ENCODE results near the gene KLF9.
"Not testable (repeated sequence)": the region's sequence is repeated elsewhere in the genome, so short reads cannot be mapped to it uniquely, and the experiment has no call there.

The KLF9 gene

DNA sequence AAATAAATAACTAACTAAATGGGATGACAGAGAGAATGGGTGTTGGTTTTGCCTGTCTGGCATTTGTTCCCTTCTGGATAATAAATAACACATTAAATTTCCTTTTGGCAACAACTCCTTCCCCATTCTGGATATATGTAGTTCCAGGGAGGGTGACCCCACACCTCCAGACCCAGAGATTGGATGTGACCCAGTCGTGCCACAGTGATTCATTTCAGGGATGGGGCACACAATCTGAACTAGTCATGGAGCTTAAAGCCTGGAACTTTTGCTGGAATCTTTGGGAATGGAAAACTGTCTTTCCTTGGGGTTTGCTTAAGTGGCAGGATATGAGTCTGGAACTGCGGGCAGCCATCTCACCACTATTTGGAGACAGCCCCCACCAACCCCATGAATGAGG, 11.3 kb downstream of the KLF9 start:
- DNase-seq = no peak

DNA sequence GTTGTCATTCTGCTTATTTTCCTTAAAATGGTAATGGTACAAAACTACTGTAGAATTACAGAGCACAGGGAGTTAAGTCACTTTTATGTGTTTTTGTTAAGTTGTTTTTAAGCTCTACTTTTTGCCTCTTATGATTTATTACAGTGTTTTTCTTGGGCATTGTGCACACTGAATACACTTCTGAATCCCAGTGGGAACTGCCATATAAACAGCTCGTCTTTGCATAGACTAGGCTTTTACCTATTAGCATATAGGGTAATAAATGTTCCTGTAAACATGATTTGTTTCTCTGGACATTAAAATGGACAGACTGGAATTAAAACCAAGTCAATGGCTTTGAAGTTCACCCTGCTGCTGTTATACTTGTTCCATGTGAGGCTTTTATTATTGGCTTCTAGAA, 12.2 kb downstream of the KLF9 start:
- DNase-seq = no peak

DNA sequence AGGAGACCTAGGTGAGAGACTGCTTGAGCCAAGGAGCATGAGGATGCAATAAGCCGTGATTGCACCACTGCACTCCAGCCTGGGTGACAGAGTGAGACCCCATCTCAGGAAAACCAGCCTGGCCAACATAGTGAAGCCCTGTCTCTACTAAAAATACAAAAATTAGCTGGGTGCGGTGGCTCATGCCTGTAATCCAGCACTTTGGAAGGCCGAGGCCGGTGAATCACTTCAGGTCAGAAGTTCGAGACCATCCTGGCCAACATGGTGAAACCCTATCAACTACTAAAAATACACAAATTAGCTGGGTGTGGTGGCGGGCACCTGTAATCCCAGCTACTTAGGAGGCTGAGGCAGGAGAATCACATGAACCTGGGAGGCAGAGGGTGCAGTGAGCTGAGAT, 13.2 kb downstream of the KLF9 start:
- DNase-seq = not testable (repeated sequence)

DNA sequence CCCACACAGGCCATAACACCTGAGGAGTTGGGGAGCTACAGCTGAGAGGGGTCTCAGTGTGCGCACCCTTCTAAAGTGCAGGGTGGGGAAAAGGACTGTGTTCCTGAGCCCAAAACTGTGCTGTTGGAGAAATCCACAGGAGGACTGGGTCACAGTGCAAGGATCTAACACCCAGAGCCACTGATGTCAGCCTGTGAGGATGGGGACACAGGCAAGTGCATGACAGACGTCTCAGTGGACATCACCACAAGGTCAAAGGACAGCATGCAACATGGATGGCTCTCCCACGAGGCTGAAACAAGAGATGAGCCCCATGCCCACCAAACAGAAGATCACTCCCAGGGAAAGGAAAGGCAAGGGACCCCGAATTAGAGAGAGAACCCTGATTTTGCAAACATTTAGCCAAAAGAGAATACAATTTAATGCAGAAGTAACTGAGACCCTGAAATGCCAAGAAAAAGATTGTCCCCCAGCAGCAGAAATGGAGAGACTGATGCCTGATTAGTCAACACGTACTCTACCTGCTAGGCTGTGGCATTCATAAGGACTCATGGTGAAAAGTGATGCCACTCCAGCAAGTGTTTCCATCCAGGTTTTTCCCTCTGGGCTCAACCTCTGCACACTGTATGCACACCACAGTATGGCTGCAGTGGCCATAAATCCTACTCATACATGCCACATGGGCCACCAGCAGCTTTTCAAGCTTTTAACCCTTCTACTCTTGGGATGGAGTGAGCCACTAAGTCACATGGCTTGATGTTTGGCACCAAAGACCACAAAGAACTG, 14.2 kb downstream of the KLF9 start:
- no peak for DNase-seq

DNA sequence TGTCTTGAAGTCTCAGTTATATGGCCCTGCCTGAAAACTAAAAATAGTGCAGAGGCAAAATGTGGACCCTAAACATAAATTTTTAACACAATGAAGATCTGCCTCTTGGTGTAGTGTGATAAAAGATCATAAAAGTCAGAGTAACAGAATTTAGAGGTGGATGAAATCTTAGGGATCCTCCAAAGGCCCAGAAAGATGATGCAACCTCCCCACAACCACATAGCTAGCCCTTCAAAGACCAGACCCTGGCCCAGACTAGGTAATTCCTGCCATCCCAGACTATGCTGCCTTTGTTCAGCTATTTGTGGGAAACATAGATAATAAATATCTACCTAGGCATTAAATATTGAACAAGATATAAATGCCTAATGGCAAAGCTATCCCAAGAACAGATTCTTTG, 15.3 kb downstream of the KLF9 start:
- DNase-seq = no peak

DNA sequence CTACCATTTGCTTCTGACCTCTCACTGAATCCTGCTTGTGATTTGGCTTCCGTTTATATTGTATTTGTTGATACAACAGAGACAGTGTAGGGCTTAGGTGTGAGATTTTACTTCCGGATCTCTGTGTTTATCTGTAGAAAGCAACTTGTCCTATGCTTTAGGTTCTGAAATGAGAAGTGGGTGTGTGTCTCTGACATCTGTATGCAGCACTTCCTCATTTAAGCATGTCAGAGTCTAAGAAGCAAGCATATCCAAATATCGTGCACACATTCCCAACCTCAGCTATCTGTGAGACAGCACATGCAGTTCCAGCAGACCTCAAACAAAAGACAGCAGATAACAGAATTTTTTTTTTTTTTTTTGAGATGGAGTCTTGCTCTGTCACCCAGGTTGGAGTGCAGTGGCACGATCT, 16.3 kb downstream of the KLF9 start:
- no peak for DNase-seq

DNA sequence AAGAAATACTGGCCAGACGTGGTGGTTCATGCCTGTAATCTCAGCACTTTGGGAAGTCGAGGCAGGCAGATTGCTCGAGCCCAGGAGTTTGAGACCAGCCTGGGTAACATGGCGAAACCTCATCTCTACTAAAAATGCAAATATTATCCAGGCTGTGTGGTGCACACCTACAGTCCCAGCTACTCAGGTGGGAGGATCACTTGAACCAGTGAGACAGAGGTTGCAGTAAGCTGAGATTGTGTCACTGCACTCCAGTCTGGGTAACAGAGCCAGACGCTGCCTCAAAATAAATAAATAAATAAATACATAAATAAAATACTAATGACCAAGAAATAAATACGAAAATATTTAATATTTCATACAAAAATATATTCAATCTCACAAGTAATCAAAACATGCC, 18.8 kb downstream of the KLF9 start:
- no peak for DNase-seq

DNA sequence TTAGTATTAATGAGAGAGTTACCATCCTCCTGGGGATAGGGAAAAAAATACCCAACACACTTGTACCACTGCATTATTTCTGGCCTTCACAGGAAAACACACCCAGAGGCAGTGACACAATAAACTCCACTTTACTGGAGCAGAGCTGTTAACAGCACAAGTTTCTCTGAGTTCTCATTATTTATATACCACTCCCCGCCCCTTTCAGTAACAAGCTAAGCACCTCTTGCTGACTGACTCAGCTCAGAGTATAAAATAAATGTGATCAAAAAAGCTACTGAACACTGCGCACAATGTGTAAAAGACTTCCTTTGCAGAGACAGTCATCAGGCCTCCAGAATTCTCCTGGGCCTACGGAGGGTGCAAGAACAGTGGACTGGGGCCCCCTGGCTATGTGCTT, 21.6 kb downstream of the KLF9 start:
- DNase-seq = no peak

DNA sequence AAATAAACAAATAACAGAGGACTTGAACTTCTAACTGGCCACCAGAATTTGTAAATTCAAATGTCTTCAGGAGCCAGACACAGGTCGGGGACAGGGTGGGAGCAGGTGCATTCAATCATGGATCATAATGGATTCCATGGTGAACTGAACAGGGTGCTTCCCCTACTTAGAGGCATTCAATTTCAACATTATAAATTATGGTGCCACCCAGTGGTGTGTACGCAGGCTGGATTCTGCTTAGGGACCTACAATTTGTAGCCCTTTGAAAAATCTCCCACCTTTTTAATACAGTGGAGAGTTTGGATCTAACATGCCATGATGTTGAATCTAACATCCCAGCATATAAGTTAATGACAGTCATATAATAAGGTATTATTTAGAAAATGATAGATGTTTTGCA, 22.3 kb downstream of the KLF9 start:
- no peak for DNase-seq

DNA sequence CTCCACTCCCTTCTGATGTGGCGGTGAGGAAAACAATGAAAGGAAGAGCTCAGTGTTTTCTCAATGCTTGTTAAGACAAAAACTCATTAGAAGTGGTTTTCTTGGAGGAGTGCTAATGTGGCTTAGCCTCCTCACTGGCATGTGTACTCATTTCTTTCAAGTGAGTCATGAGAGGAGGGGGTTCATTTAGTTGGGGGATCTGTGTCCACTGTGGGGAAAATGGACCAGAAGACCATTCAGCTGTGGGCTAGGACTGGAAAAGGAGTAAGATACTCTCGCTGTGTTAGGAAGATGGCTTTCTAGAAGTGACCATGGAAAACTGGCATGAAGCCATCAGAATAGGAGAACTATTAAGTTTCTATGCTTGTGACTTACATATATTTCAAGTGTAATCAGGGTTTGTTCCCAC, 23.5 kb downstream of the KLF9 start:
- DNase-seq = no peak

DNA sequence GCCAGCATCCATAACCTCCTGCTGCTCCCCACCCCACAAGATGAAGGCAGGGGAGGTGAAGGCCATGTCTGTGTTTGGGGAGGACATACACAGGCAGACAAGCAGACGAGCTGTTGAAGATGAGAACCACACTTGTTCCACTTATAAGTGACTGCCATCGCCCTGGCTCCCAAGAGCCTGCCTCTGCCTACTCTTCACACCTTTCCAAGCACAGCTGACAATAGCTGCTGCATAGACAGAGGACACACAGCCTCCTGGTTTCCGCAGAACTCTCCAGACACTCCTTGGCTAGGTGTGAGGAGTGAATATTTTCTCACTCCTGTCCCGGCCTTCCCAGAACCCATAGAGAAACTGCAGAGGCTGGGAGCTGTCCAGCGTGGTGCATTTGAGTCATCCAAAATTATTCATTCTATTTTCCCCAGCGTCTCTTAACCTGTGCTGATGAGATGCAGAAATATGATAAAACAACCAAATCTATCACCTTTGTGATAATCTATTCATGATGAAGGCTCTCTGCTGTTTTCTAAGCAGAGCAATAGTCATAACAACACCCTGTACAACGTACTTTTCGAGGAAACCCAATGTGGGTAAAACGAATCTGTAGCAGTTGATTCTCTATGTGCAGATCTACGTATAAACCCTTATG, 24.7 kb downstream of the KLF9 start:
- DNase-seq = no peak

DNA sequence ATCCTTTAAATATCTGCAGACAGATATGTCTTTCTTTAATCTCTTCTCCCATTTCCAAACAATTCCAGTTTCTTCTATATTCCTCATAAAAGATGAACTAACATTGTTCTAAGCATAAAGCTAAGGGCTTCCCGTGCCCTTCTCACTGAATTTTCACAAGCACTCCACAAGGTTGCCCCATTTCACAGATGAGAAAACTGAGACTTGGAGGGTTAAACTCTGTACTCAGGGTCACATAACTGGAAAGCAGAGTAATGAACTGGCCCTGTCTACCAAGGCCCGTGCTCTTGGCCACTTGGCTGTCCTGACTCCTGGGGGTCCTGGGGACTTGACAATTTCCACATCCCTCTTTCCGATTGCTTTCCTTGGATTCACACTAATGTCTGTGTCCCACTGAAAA, 25.3 kb downstream of the KLF9 start:
- no peak for DNase-seq

DNA sequence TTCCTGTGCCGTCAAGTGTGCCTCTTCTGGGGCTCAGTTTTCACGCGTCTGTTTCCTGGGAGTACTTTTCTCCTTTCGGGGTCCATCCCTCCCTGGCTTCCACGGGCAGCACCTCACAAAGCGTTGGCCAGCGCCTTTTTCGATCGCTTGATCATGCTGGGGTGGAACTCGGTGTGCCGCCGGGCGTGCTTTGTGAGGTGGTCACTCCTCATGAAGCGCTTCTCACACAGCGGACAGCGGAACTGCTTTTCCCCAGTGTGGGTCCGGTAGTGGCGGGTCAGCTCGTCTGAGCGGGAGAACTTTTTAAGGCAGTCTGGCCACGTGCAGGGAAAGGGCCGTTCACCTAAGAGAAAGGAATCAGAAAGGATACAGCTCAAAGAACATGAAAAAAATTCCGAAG, 26.8 kb downstream of the KLF9 start:
- DNase-seq = no peak

DNA sequence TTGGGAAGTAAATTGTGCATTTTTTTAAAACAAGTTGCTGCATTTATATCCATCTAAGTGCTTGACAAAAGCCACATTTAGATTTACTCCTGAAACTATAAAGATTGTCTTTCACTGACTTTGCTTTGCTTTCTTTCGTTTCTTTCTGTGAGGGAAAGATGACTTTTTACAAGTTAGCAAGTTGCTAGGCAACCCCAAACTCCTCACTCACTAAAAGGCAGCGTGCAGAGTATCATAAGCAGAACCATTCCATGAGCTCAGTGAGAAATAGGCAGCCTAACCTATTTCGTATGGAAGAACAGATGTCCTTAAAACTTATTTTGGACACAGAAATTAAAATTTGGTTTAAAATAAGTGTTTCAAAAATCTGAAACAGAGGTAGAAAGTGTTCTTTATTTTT, 29.0 kb downstream of the KLF9 start:
- no peak for DNase-seq

DNA sequence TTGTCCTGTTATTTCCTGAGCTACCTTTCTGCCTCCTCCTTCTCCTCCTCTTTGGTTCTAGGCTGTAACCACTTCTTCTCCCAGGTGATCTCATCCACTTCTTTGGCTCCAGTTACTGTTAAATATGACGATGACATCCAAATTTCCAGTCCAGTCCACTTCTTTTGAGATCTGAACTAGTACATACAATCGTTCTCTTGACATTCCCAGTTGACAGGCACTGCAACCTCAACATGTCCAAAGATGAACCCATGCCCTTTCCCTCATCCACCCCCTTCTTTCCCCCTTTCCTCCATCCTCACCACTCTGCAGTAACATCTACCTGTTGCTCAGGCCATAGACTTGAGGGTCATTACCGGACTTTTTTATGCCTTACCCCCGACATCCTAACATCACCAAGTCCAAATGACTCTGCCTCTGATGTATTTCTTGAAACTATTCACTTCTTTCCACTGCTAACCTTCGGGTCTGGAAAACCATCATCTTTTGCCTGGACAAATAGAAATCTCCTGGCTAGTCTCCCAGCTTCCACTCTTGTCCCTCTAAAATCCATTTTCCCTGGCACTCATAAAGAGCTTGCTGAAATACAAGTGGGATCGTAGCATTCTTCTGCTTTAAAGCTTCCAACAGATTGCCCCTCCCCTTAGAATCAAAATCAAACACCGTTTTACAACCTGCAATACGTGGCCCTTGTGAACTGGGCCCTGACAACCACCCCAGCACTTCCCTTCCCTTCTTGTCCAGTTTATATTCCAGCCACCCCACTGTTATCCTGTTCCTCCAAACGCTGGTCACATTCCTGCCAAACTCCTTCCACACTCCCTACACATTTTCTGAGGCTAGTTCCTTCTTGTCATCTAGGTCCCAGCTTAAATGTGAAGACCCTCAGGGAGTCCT, 31.5 kb downstream of the KLF9 start:
- no peak for DNase-seq

DNA sequence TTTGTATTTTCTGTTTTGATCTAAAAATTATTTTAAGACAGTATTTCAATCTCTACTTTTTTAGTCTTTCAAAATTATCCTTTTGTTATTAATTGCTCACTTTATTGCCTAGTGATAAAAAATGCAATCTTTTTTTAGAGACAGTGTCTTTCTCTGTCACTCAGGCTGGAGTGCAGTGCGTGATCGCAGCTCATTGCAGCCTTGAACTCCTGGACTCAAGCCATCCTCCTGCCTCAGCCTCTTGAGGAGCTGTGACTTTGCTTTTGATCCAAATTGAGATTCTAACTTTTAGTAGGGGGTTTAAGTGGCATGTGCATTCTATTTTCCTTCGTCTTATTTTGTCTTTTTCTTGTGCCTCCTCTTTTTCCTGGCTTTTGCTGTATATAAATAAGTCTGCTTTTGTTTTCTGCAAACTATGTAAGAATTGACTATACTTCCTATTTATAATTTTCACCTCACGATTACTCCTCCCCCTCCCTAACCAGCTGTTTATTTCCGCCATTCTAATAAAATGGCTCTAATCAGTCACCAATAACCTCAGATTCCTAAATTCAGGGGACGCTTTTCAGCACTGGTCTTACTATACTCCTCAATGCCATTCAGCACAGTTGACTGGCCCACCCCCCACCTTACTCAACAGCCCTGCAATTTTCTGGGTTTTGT, 32.3 kb downstream of the KLF9 start:
- no peak for DNase-seq

DNA sequence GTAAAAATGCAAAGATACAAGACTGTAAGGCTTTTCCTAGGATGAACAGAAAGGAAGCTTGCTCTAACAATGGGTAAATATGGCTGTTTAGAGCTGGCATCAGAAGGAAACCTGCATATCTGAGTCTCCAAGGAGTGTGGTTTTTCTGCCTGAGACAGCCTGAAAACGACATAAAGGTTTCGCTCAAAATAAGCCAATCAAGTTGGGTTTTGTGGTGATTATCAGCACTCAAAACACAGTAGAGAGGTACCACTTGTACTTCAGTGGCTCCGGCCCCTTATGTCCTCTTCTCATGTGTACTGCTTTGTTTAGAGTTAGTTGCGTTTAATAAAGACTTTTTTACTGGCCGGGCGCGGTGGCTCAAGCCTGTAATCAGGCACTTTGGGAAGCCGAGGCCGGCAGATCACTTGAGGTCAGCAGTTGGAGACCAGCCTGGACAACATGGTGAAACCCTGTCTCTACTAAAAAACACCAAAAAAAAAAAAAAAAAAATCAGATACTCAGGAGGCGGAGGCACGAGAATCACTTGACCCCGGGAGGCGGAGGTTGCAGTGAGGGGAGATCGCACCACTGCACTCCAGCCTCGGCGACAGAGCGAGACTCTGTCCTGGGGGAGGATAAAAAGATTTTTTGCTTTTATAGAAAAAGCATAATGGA, 39.4 kb downstream of the KLF9 start:
- no peak for DNase-seq

DNA sequence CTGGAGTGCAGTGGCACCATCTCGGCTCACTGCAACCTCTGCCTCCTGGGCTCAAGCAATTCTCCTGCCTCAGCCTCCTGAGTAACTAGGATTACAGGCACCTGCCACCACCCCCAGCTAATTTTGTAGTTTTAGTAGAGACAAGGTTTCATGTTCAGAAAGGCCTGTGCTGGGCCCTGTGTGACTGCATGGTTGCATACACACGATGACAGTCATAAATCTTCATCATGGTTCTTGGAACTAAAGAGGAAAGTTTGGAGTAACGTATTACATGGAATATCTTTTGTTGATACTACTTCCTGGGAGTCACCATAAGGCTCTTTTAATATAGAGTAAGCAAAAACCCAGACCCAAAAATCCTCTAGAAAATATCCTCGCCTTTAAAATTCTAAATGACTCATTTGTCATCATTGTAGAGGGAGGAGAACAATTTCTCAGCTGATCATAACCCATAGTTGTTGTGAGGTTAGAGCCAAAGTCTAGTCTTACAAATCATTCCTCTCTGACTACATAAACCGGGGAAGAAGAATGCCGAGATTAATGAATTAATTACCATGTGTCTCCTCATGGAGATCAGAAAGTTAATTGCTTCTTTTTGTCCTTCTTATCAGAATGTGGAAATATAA, 47.0 kb downstream of the KLF9 start:
- DNase-seq = no peak

DNA sequence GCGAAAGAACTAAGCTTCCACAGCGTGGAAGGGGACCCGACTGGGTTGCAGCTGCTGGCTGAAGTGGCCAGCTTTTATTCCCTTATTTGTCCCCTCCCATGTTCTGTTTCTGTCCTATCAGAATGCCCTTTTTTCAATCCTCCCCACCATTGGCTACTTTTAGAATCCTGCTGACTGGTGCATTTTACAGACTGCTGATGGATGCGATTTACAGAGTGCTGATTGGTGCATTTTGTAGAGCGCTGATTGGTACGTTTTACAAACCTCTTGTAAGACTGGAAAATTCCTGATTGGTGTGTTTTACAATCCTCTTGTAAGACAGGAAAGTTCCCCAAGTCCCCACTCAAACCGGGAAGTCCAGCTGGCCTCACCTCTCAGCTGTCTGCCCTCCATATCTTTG, 50.7 kb downstream of the KLF9 start:
- no peak for DNase-seq

DNA sequence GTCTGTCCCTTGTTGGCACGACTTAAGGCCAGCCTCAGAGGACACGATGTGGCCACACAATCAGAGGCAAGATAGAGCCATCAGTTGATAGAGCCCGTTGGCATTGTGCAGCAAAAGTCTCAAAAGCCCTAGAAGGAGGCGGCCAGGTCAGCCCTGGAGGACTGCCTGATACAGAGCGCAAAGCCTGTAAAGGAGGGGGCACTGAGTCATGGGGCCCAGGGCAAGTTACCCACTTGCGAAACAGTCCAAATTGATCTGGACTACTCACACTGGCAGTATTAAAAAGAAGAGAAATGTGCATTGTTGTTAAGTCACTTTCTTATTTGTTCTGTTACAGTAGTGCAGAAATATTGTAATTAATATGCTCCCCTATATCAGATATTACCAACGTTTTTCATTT, 51.5 kb downstream of the KLF9 start:
- DNase-seq = no peak

DNA sequence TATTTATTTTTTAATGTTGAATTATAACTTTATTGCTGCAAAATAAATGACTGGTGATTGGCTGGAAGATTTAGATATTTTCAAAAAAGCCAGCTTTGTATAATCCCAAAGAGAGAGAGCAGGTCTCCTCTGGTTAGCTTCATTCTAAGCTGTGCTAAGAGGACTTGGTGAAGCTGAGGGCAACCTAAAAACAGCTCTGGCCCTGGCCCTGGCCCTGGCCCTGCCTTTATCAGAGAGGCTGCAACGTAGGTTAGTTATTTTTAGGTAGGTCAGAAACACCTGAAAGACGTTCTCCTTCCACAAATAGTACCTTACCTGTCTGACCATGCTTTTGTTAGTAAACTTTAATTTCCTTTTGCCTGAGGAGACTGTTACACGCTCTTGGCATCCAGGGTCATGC, 58.7 kb downstream of the KLF9 start:
- DNase-seq = no peak

DNA sequence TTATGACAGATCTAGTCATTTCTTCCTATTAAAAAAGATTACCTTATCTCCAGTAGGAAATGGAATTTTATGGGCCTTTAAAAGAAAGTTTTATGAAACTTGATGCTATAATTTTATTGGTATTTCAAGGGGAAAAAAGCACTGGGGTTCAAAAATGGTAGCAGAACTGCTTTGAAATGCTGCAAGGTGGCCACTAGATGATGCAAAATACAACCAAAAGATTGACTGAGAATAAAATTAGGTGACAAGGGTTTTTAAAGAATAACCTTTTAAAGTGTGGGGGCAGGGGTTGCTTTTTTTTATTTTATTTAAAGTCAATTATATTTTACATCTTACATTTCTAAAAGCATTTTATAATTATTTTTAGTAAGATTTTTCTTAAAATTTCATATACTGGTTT, 61.7 kb downstream of the KLF9 start:
- no peak for DNase-seq
